Suprapubic skin (tissue), 4 donors: ENCODE results near the gene ENO4. TPM values are rescaled to one million over a fixed set of nuclear protein-coding genes. Genes with fewer than 3 reads are reported as not detected.

ENCODE experiments used
- DNase-seq, 2 donors: peaks; one replicate each; pipeline ENCODE4 v3.0.0-alpha.2; 2019; ENCODE audit warnings: low spot score in 2 of 2
- H3K27ac ChIP-seq: fragments of 200-600 bp; sonication (generic); one replicate; pipeline ENCODE4 v1.5.1; 2019
- H3K27me3 ChIP-seq: fragments of 200-600 bp; sonication (generic); one replicate; pipeline ENCODE4 v1.5.1; 2019
- H3K36me3 ChIP-seq: fragments of 200-600 bp; sonication (generic); one replicate; pipeline ENCODE4 v1.5.1; 2019
- H3K4me1 ChIP-seq: fragments of 200-600 bp; sonication (generic); one replicate; pipeline ENCODE4 v1.5.1; 2019
- H3K4me3 ChIP-seq: fragments of 200-600 bp; sonication (generic); one replicate; pipeline ENCODE4 v1.5.1; 2019; ENCODE audit warnings: mild to moderate bottlenecking
- H3K9me3 ChIP-seq: fragments of 200-600 bp; sonication (generic); one replicate; pipeline ENCODE4 v1.5.1; 2019
- EP300 ChIP-seq: sonication (generic); formaldehyde crosslinking; IDR thresholded peaks from one replicate; pipeline ENCODE4 v1.6.1; 2017; ENCODE audit warnings: antibody characterized with exemption
- POLR2A ChIP-seq, 2 donors: fragments of 450-650 bp; IDR thresholded peaks; one replicate each; pipeline ENCODE4 v1.6.1; 2017; ENCODE audit warnings: antibody characterized with exemption in 2 of 2, mild to moderate bottlenecking in 2 of 2, moderate library complexity in 2 of 2
- POLR2AphosphoS5 ChIP-seq, 3 donors: sonication (generic); formaldehyde crosslinking; IDR thresholded peaks; one replicate each; pipeline ENCODE4 v1.6.1; 2017; ENCODE audit warnings: antibody characterized with exemption in 3 of 3
- WGBS: methylation state at CpG from one replicate; pipeline ENCODE4 v1.1.5; 2018; 5-methylcytosine and 5-hydroxymethylcytosine counted together
- total RNA-seq, 4 donors: library from RNA; depleted of rRNA; stranded (reverse); fragments of >200 nt; gene quantifications; one replicate each; pipeline ENCODE4 v1.1.0, GENCODE V29; 2016
- TF ChIP-seq, protein P1 (sequence below), 2 donors: fragments of 200-600 bp in 1 of 2; fragments of 450-650 bp in 1 of 2; sonication (generic) in 1 of 2; IDR thresholded peaks; one replicate each; pipeline ENCODE4 v1.5.1; 2016 to 2019; ENCODE audit warnings: antibody characterized with exemption in 2 of 2, mild to moderate bottlenecking in 1 of 2, moderate library complexity in 1 of 2

Gene ENO4
- total RNA-seq, 4 donors from 2014 or later = 0.56 TPM; not detected in 3

DNA sequence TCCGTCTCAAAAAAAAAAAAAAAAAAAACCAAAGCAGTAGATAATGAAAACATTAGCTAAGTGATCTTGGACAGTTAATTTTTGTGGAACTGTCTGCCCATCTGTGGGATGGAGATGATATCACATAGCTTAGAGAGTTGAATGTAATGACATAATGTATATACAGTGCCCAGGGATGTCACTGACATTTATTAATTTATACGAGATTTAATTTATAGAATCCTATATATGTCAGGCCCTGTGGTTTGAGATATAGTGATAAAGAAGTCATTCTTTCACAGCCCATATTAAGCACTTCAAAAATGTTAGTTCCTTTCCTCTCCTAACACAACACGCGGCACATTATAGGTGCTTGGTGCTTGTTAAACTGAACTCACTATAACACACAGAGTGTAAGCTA, 4.0 kb downstream of the ENO4 start:
- H3K9me3 ChIP-seq = peaks cover 2% of the 10 kb centered on the region
- H3K27ac ChIP-seq = no peak overlapping the region
- WGBS = 91% methylated on average over 4 of the region's 4 CpGs
- H3K4me1 ChIP-seq = peaks cover 14% of the 10 kb centered on the region
- H3K27me3 ChIP-seq = no peaks in the 10 kb centered on the region
- H3K4me3 ChIP-seq = no peak overlapping the region
- no peaks in the 10 kb centered on the region for H3K36me3 ChIP-seq
- no peak for DNase-seq
- TF ChIP-seq POLR2A (IDR thresholded peaks at IDR 0.05) (no peak), EP300 (no peak), POLR2AphosphoS5 (IDR thresholded peaks at IDR 0.05) (no peak)
- TF ChIP-seq, protein P1, sequence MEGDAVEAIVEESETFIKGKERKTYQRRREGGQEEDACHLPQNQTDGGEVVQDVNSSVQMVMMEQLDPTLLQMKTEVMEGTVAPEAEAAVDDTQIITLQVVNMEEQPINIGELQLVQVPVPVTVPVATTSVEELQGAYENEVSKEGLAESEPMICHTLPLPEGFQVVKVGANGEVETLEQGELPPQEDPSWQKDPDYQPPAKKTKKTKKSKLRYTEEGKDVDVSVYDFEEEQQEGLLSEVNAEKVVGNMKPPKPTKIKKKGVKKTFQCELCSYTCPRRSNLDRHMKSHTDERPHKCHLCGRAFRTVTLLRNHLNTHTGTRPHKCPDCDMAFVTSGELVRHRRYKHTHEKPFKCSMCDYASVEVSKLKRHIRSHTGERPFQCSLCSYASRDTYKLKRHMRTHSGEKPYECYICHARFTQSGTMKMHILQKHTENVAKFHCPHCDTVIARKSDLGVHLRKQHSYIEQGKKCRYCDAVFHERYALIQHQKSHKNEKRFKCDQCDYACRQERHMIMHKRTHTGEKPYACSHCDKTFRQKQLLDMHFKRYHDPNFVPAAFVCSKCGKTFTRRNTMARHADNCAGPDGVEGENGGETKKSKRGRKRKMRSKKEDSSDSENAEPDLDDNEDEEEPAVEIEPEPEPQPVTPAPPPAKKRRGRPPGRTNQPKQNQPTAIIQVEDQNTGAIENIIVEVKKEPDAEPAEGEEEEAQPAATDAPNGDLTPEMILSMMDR (IDR thresholded peaks at IDR 0.05) = no peak

DNA sequence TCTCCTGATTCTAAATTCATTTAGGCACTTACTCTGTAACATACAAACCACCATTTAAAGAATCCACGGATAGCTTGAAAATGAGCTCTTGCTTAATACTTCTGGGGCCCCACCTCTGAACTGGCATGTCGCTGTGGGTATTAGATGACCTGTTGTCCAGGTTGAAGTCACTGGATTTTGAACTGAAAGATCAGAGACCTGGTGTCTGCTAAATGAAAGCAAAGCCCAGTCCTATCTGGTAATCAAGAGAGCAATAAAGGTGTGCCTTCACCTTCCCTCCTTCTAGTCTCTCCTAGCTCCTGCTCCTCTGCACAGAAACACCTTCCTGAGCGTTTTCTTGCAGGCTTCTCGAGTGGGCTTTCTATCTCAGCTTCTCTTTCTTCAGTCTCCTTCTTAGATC, 4.4 kb downstream of the ENO4 start:
- Histone ChIP-seq H3K27me3 (no peaks in the 10 kb centered on the region), H3K9me3 (peaks cover 3% of the 10 kb centered on the region), H3K27ac (no peak overlapping the region), H3K4me1 (peaks cover 10% of the 10 kb centered on the region), H3K36me3 (no peaks in the 10 kb centered on the region), H3K4me3 (no peak overlapping the region)
- WGBS = 89% methylated on average over 4 of the region's 4 CpGs
- TF ChIP-seq, protein P1 (IDR thresholded peaks at IDR 0.05) = no peak
- no peak for TF ChIP-seq POLR2A (IDR thresholded peaks at IDR 0.05)
- TF ChIP-seq POLR2AphosphoS5 (IDR thresholded peaks at IDR 0.05) = no peak
- no peak for TF ChIP-seq EP300
- DNase-seq = no peak

DNA sequence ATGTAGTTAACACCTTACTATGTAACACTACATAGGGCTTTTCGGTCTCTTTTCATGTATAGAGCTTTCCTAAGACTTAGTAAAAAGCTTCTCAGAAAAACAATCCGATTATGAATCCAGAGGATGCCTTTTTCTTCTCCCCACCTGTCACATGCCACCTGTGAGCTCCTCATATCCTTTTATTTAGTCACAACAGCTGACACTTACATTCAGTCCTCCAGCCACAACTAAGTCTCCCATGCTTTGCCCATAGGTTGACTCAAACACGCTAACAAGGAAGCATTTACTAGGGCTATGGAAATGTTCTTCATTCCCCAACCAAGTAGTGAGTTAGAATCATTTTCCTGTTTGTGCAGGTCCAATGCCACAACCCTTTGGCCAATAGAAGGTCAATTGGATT, 7.9 kb downstream of the ENO4 start:
- WGBS = 97% methylated on average over 3 of the region's 3 CpGs
- no peak for DNase-seq
- Histone ChIP-seq H3K4me3 (no peak overlapping the region), H3K9me3 (peaks cover 3% of the 10 kb centered on the region), H3K27ac (no peak overlapping the region), H3K36me3 (no peaks in the 10 kb centered on the region), H3K4me1 (no peaks in the 10 kb centered on the region), H3K27me3 (no peaks in the 10 kb centered on the region)
- TF ChIP-seq, protein P1 (IDR thresholded peaks at IDR 0.05) = no peak
- no peak for TF ChIP-seq POLR2AphosphoS5 (IDR thresholded peaks at IDR 0.05)
- TF ChIP-seq POLR2A (IDR thresholded peaks at IDR 0.05) = no peak

DNA sequence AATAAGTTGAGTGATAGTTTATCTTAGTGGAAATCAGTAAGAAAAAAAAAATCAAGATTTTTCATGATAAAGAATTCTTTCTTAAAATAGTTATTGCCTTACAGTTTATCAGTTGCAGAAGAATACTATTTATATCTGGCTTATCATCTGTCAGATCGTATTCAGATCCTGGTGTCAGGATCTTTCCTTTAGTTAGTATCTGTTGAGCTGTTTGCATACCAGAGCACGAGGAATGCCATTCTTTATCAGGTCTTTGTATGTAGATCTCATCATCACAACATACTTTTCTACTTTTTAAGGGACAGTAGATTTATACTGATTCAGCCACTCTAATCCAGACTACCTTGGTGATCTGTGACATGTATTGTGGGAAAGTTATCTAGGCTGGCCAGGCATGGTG, 12.5 kb downstream of the ENO4 start:
- H3K36me3 ChIP-seq = no peaks in the 10 kb centered on the region
- TF ChIP-seq POLR2AphosphoS5 (IDR thresholded peaks at IDR 0.05) = no peak
- TF ChIP-seq POLR2A (IDR thresholded peaks at IDR 0.05) = no peak
- no peak for TF ChIP-seq EP300
- TF ChIP-seq, protein P1 (IDR thresholded peaks at IDR 0.05) = no peak
- 79% methylated on average over 2 of the region's 2 CpGs for WGBS
- no peak overlapping the region for H3K4me3 ChIP-seq
- no peaks in the 10 kb centered on the region for H3K4me1 ChIP-seq
- DNase-seq = no peak
- no peaks in the 10 kb centered on the region for H3K27me3 ChIP-seq
- no peak overlapping the region for H3K27ac ChIP-seq
- peaks cover 3% of the 10 kb centered on the region for H3K9me3 ChIP-seq

DNA sequence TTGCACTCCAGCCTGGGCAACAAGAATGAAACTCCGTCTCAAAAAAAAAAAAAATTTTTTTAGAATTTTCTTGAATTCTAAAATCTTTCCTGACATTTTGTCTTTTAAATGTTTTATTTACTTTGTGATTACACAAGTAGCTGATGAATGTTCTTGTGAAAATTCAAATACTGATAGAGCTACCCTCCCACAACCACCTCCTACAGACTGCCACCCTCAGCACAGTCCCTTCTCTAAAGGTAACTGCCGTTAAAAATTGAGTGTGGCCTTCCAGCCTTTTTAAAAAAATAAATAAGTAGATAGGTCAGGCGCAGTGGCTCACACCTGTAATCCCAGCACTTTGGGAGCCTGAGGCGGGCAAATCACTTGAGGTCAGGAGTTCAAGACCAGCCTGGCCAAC, 15.1 kb downstream of the ENO4 start:
- peaks cover 9% of the 10 kb centered on the region for H3K4me1 ChIP-seq
- no peaks in the 10 kb centered on the region for H3K27me3 ChIP-seq
- no peaks in the 10 kb centered on the region for H3K9me3 ChIP-seq
- no peaks in the 10 kb centered on the region for H3K36me3 ChIP-seq
- no peak for DNase-seq
- H3K4me3 ChIP-seq = no peak overlapping the region
- WGBS = 94% methylated on average over 4 of the region's 4 CpGs
- TF ChIP-seq POLR2A (IDR thresholded peaks at IDR 0.05) (no peak), EP300 (no peak), POLR2AphosphoS5 (IDR thresholded peaks at IDR 0.05) (no peak)
- TF ChIP-seq, protein P1 (IDR thresholded peaks at IDR 0.05) = no peak
- H3K27ac ChIP-seq = no peak overlapping the region
